SK-N-MC (cell line): ENCODE measurements around the gene NIPBL.

ENCODE experiments used
- DNase-seq: peaks from one replicate; pipeline ENCODE4 v3.0.0-alpha.2; 2011; ENCODE audit warnings: low read depth, low spot score
- H3K27ac ChIP-seq: fragments of 200-600 bp; sonication (generic); 2 replicates; pipeline ENCODE4 v1.5.1; 2016; ENCODE audit warnings: mixed run types
- H3K36me3 ChIP-seq: fragments of 200-600 bp; sonication (generic); 2 replicates; pipeline ENCODE4 v1.6.1; 2017; ENCODE audit warnings: antibody characterized with exemption, low read length, mixed read lengths; ENCODE audit not compliant: insufficient read depth
- H3K4me3 ChIP-seq: fragments of 200-600 bp; sonication (generic); 2 replicates; pipeline ENCODE4 v1.5.1; 2016
- H3K9ac ChIP-seq: fragments of 200-600 bp; sonication (generic); 2 replicates; pipeline ENCODE4 v1.8.0; 2017; ENCODE audit warnings: mixed run types, mixed read lengths; ENCODE audit not compliant: insufficient read length
- H3K9me3 ChIP-seq: fragments of 200-600 bp; sonication (generic); 2 replicates; pipeline ENCODE4 v1.6.1; 2017; ENCODE audit warnings: low read depth, mild to moderate bottlenecking, antibody characterized with exemption, low read length, moderate library complexity, mixed read lengths
- EZH2 ChIP-seq: fragments of 200-600 bp; sonication (generic); IDR thresholded peaks from one replicate; pipeline ENCODE4 v1.6.1; 2017; ENCODE audit warnings: antibody characterized with exemption
- FOXP2 ChIP-seq: optimal IDR thresholded peaks from 2 replicates; pipeline ENCODE3; 2011; ENCODE audit warnings: mild to moderate bottlenecking, moderate library complexity; ENCODE audit not compliant: insufficient read depth; ENCODE audit errors: extremely low read length, control extremely low read depth
- POLR2AphosphoS5 ChIP-seq: IDR thresholded peaks from 2 replicates; pipeline ENCODE4 v1.6.1; 2012; ENCODE audit warnings: mild to moderate bottlenecking, low read depth, low read length, borderline replicate concordance

NIPBL gene

GRCh38 chr5:36965179-36965578 is 88.6 kb downstream of the NIPBL start:
- Histone ChIP-seq H3K27ac (no peak overlapping the region), H3K9me3 (no peaks in the 10 kb centered on the region), H3K4me3 (no peak overlapping the region), H3K9ac (no peak overlapping the region), H3K36me3 (peaks cover 52% of the 10 kb centered on the region)
- TF ChIP-seq EZH2 (no peak), FOXP2 (no peak), POLR2AphosphoS5 (no peak)
- DNase-seq = no peak

- Histone ChIP-seq H3K9ac (no peak overlapping the region), H3K4me3 (no peak overlapping the region), H3K9me3 (no peaks in the 10 kb centered on the region), H3K36me3 (peaks cover 41% of the 10 kb centered on the region), H3K27ac (no peak overlapping the region)
- no peak for TF ChIP-seq POLR2AphosphoS5
- TF ChIP-seq FOXP2 = no peak
- TF ChIP-seq EZH2 = no peak
- DNase-seq = no peak
These were observed 93.3 kb downstream of the NIPBL start for GRCh38 chr5:36969700-36970395.

DNA sequence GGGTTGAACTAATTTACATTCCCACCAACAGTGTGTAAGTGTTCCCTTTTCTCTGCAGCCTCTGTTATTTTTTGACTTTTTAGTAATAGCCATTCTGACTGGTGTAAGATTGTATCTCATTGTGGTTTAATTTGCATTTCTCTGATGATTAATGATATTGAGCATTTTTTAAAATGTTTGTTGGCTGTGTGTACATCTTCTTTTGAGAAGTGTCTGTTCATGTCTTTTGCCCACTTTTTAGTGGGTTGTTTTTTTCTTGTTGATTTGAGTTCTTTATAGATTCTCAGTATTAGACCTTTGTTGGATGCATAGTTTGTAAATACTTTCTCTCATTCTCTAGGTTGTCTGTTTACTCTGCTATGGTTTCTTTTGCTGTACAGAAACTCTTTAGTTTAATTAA is 101.6 kb downstream of the NIPBL start:
- Histone ChIP-seq H3K4me3 (no peak overlapping the region), H3K36me3 (peaks cover 66% of the 10 kb centered on the region), H3K9ac (no peak overlapping the region), H3K9me3 (peaks cover 13% of the 10 kb centered on the region), H3K27ac (no peak overlapping the region)
- DNase-seq = no peak
- TF ChIP-seq FOXP2 = no peak
- TF ChIP-seq EZH2 = no peak
- TF ChIP-seq POLR2AphosphoS5 = no peak

GRCh38 chr5:36982146-36982545 is 105.6 kb downstream of the NIPBL start:
- peaks cover 53% of the 10 kb centered on the region for H3K36me3 ChIP-seq
- DNase-seq = no peak
- TF ChIP-seq EZH2 (no peak), POLR2AphosphoS5 (no peak), FOXP2 (no peak)

DNA sequence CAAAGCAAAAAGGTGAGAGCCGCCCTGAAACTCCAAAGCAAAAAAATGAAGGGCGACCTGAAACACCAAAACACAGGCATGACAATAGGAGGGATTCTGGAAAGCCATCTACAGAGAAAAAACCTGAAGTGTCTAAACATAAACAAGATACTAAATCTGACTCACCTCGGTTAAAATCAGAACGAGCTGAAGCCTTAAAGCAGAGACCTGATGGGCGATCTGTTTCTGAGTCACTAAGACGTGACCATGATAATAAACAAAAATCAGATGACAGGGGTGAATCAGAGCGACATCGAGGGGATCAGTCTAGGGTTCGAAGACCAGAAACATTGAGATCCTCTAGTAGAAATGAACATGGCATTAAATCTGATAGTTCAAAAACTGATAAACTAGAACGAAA is 108.8 kb downstream of the NIPBL start:
- Histone ChIP-seq H3K9me3 (no peaks in the 10 kb centered on the region), H3K36me3 (peaks cover 28% of the 10 kb centered on the region), H3K4me3 (no peak overlapping the region), H3K9ac (no peak overlapping the region), H3K27ac (no peak overlapping the region)
- DNase-seq = no peak
- no peak for TF ChIP-seq FOXP2
- no peak for TF ChIP-seq POLR2AphosphoS5
- no peak for TF ChIP-seq EZH2

More at GRCh38 chr5:36982146-36982545, 105.6 kb downstream of the NIPBL start:
- H3K4me3 ChIP-seq = no peak overlapping the region
- H3K9ac ChIP-seq = no peak overlapping the region
- peaks cover 13% of the 10 kb centered on the region for H3K9me3 ChIP-seq
- no peak overlapping the region for H3K27ac ChIP-seq

- TF ChIP-seq EZH2 = no peak
- TF ChIP-seq POLR2AphosphoS5 = no peak
- no peak for TF ChIP-seq FOXP2
- Histone ChIP-seq H3K9ac (no peak overlapping the region), H3K9me3 (no peaks in the 10 kb centered on the region), H3K36me3 (peaks cover 18% of the 10 kb centered on the region), H3K4me3 (no peak overlapping the region), H3K27ac (no peak overlapping the region)
- no peak for DNase-seq
These were observed 111.8 kb downstream of the NIPBL start for GRCh38 chr5:36988396-36988795.

DNA sequence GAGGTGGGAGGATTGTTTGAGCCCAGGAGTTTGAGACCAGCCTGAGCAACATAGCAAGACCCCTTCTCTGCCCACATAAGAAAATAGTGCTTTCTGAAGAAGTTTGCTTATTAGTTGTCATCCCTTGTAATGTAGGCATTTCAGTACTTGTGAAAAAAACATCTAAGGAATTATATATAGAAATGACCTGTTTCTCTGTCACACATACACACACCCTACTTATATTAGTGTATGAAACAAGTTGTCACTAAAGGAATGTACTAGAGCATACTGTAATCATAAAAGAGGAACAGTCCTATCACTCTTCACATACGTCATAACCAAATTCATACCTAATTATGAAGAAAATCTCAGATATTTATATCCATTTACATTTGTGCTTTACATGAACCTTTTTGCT is 122.0 kb downstream of the NIPBL start:
- Histone ChIP-seq H3K4me3 (no peak overlapping the region), H3K9me3 (no peaks in the 10 kb centered on the region), H3K27ac (no peak overlapping the region), H3K36me3 (peaks cover 44% of the 10 kb centered on the region), H3K9ac (no peak overlapping the region)
- DNase-seq = no peak
- TF ChIP-seq EZH2 (no peak), POLR2AphosphoS5 (no peak), FOXP2 (no peak)

DNA sequence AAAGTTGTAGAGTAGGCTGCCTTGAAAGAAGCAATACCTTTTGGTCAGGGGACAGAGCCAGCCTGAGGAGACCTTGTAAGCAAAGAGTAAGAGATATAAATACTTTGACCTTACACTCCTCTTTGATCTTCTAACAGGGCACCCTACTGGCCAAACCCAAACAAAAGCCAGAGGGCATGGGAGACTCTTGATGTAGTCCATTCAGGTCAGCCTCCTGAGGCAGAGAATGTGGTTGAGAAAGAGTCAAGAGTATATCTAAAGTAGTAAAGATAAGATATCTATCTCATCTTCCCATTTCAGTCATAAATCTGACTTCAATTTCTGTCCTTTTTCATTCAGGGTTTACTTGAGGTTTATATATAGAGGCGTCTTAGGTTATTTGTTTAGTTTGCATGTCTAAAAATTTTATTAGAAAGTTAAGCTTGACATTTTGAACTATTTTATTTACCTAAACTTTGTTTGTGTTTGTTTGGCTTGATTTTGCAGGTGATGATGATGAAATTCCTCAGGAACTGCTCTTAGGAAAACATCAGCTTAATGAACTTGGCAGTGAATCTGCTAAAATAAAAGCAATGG is 125.7 kb downstream of the NIPBL start:
- no peak overlapping the region for H3K27ac ChIP-seq

DNA sequence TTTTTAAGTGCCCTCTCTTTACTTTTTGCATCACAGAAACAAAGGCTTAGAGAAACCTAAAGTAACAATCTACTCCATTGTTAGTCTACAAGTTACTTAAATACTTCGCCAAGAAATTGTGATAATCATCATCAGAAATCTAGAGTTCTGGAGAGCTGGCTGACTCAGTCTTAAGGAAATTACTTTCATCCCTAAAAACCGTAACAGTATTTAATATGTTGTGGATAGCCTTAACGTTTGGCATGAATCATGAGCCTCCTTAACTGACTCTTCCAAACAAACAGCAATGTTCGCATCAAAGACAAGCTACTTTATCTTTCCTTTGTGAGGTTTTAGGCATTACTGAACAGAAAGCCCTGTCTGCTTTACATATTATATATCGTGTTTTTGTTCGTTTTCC is 128.7 kb downstream of the NIPBL start:
- no peaks in the 10 kb centered on the region for H3K9me3 ChIP-seq
- H3K9ac ChIP-seq = no peak overlapping the region
- TF ChIP-seq EZH2 (no peak), POLR2AphosphoS5 (no peak), FOXP2 (no peak)
- H3K4me3 ChIP-seq = no peak overlapping the region
- H3K27ac ChIP-seq = no peak overlapping the region
- H3K36me3 ChIP-seq = peaks cover 67% of the 10 kb centered on the region
- no peak for DNase-seq

More for the DNA sequence above, 125.7 kb downstream of the NIPBL start:
- no peak overlapping the region for H3K4me3 ChIP-seq
- peaks cover 44% of the 10 kb centered on the region for H3K36me3 ChIP-seq
- TF ChIP-seq FOXP2 (no peak), EZH2 (no peak), POLR2AphosphoS5 (no peak)
- DNase-seq = no peak
- no peaks in the 10 kb centered on the region for H3K9me3 ChIP-seq
- no peak overlapping the region for H3K9ac ChIP-seq
